ENCODE results near the gene ACTRT2. TPM values are rescaled to one million over a fixed set of nuclear protein-coding genes. Genes with fewer than 3 reads are reported as not detected.

The ACTRT2 gene
- total and polyA plus RNA-seq, 2 experiments from 2014 or later, result not detected

- no peak overlapping the region for H3K27ac ChIP-seq (ENCODE audit: low read depth)
- peak overlapping the region; percentile 78; the same call in 1 of the 2 replicates for H3K4me2 ChIP-seq
- no peaks in the 10 kb centered on the region for H3K36me3 ChIP-seq (ENCODE audit: insufficient read depth)
- Mint-ChIP-seq H3K9me3 (no peaks in the 10 kb centered on the region; the same call in 2 of the 3 replicates), H3K27ac (no peak overlapping the region), H3K36me3 (ENCODE audit: low read depth) (no peaks in the 10 kb centered on the region), H3K27me3 (ENCODE audit: insufficient read depth, low read depth, poor library complexity) (peaks cover 82% of the 10 kb centered on the region), H3K4me1 (peaks cover 16% of the 10 kb centered on the region; the same call in 2 of the 3 replicates), H3K4me3 (no peak overlapping the region)
- peaks cover 35% of the 10 kb centered on the region for H3K4me1 ChIP-seq (ENCODE audit: insufficient read depth)
- DNase-seq (ENCODE audit: low spot score) (no peak), ATAC-seq (no peak)
- no peaks in the 10 kb centered on the region for H3K79me2 ChIP-seq (replicated peaks; ENCODE audit: insufficient read depth)
- H3K27me3 ChIP-seq (ENCODE audit: insufficient read depth), result peaks cover 94% of the 10 kb centered on the region
- TF ChIP-seq ZNF331 (CRISPR knock-in tag; IDR thresholded peaks at IDR 0.05; ENCODE audit: low read depth) (no peak), ZNF462 (CRISPR knock-in tag; IDR thresholded peaks at IDR 0.05) (no peak), ETS1 (IDR thresholded peaks at IDR 0.05) (no peak), REST (IDR thresholded peaks at IDR 0.05; ENCODE audit: unreplicated experiment) (no peak), CREB1 (CRISPR knock-in tag; IDR thresholded peaks at IDR 0.05; ENCODE audit: low read depth) (no peak), CTCF (conservative IDR thresholded peaks at IDR 0.05; ENCODE audit: low read depth in 2 of 2) (no peak), JUNB (IDR thresholded peaks at IDR 0.05; ENCODE audit: unreplicated experiment) (no peak), ZNF114 (CRISPR knock-in tag; IDR thresholded peaks at IDR 0.05) (no peak), STAT1 (IDR thresholded peaks at IDR 0.05; ENCODE audit: unreplicated experiment) (no peak), EZH2phosphoT487 (IDR thresholded peaks at IDR 0.05; ENCODE audit: unreplicated experiment) (no peak), POLR2AphosphoS5 (IDR thresholded peaks at IDR 0.05; ENCODE audit: low read depth) (no peak), NANOG (IDR thresholded peaks at IDR 0.05; ENCODE audit: borderline replicate concordance) (no peak), EZH2 (IDR thresholded peaks at IDR 0.05; ENCODE audit: low read depth, unreplicated experiment) (no peak)
- H3K4me3 ChIP-seq, result peak overlapping the region; percentile 51
- H4K20me1 ChIP-seq (replicated peaks; ENCODE audit: insufficient read depth), result no peaks in the 10 kb centered on the region; the same call in 1 of the 2 replicates
- no peaks in the 10 kb centered on the region for H3F3A ChIP-seq (replicated peaks; ENCODE audit: low read depth)
- no peak overlapping the region; the same call in 1 of the 2 replicates for H2AFZ ChIP-seq
- no peaks in the 10 kb centered on the region for H3K9me2 ChIP-seq (ENCODE audit: insufficient read depth)
Measured at GRCh38 chr1:3070309-3070643, 49.0 kb downstream of the ACTRT2 start.

Measured in GM23338 (cell line).